ENCODE measurements around the gene SULF2. TPM values are rescaled to one million over a fixed set of nuclear protein-coding genes. Genes with fewer than 3 reads are reported as not detected.

Gene SULF2
- total RNA-seq, 1 donor, result 1.9 TPM

- DNase-seq (ENCODE audit: low read depth), result no peak
- no peak overlapping the region for H3K4me3 ChIP-seq (ENCODE audit: low read depth, low read length)
- TF ChIP-seq CTCF (IDR thresholded peaks at IDR 0.05; ENCODE audit: insufficient read depth, low read length), result no peak
Measured at GRCh38 chr20:47789081-47789763, 3.9 kb upstream of the SULF2 start.

GRCh38 chr20:47788741-47789080, 3.4 kb upstream of the SULF2 start:
- DNase-seq (ENCODE audit: low read depth), result no peak
- no peak overlapping the region for H3K4me3 ChIP-seq (ENCODE audit: low read depth, low read length)
- no peak for TF ChIP-seq CTCF (IDR thresholded peaks at IDR 0.05; ENCODE audit: insufficient read depth, low read length)

GRCh38 chr20:47786765-47787107, 1.5 kb upstream of the SULF2 start:
- H3K4me3 ChIP-seq (ENCODE audit: low read depth, low read length), result no peak overlapping the region
- TF ChIP-seq CTCF (IDR thresholded peaks at IDR 0.05; ENCODE audit: insufficient read depth, low read length), result no peak
- DNase-seq (ENCODE audit: low read depth), result no peak

GRCh38 chr20:47785854-47786764, 828 bp upstream of the SULF2 start:
- peak; percentile 69 for TF ChIP-seq CTCF (IDR thresholded peaks at IDR 0.05; ENCODE audit: insufficient read depth, low read length)
- peak overlapping the region; percentile 52 for H3K4me3 ChIP-seq (ENCODE audit: low read depth, low read length)
- peak; percentile 76 for DNase-seq (ENCODE audit: low read depth)

GRCh38 chr20:47784599-47785310, 526 bp downstream of the SULF2 start:
- TF ChIP-seq CTCF (IDR thresholded peaks at IDR 0.05; ENCODE audit: insufficient read depth, low read length), result peak; percentile 39
- peak; percentile 45 for DNase-seq (ENCODE audit: low read depth)
- H3K4me3 ChIP-seq (ENCODE audit: low read depth, low read length), result peak overlapping the region; percentile 59

- DNase-seq (ENCODE audit: low read depth), result no peak
- peak overlapping the region; percentile 59 for H3K4me3 ChIP-seq (ENCODE audit: low read depth, low read length)
- TF ChIP-seq CTCF (IDR thresholded peaks at IDR 0.05; ENCODE audit: insufficient read depth, low read length), result no peak
Measured at GRCh38 chr20:47783828-47784598, 1.3 kb downstream of the SULF2 start.

Measured in fibroblast of the aortic adventitia (primary cell).